Liver (tissue), 9 donors: ENCODE measurements around the gene TRIM7. TPM values are rescaled to one million over a fixed set of nuclear protein-coding genes. Genes with fewer than 3 reads are reported as not detected.

ENCODE experiments used
- DNase-seq: peaks from one replicate; pipeline ENCODE4 v3.0.0-alpha.2; 2017; ENCODE audit warnings: low spot score
- H3K27ac ChIP-seq, 2 donors: one replicate each; pipeline ENCODE4 v1.7.0; 2013; ENCODE audit warnings: inconsistent platforms in 2 of 2, low read length in 2 of 2, control low read depth in 1 of 2, low read depth in 1 of 2, mild to moderate bottlenecking in 1 of 2
- H3K27me3 ChIP-seq, 4 donors: one replicate each; pipeline versions ENCODE4 v1.6.1 to v1.7.0; 2013; ENCODE audit warnings: low read length in 3 of 4, inconsistent platforms in 1 of 4, mild to moderate bottlenecking in 1 of 4, moderate library complexity in 1 of 4; ENCODE audit not compliant: control insufficient read depth in 4 of 4, insufficient read depth in 4 of 4
- H3K36me3 ChIP-seq, 4 donors: one replicate each; pipeline versions ENCODE4 v1.6.1 to v1.7.0; 2013; ENCODE audit warnings: low read length in 3 of 4, mild to moderate bottlenecking in 3 of 4, low read depth in 1 of 4, moderate library complexity in 1 of 4; ENCODE audit not compliant: control insufficient read depth in 4 of 4, insufficient read depth in 3 of 4
- H3K4me1 ChIP-seq, 4 donors: one replicate each; pipeline versions ENCODE4 v1.6.1 to v1.7.0; 2013; ENCODE audit warnings: low read length in 3 of 4, mild to moderate bottlenecking in 3 of 4, moderate library complexity in 1 of 4; ENCODE audit not compliant: control insufficient read depth in 4 of 4, insufficient read depth in 4 of 4
- H3K4me3 ChIP-seq, 3 donors: one replicate each; pipeline versions ENCODE4 v1.6.1 to v1.7.0; 2013; ENCODE audit warnings: low read length in 3 of 3, control low read depth in 1 of 3, low read depth in 1 of 3, mild to moderate bottlenecking in 1 of 3
- H3K9ac ChIP-seq, 2 donors: one replicate each; pipeline ENCODE4 v1.7.0; 2013; ENCODE audit warnings: low read length in 2 of 2, mild to moderate bottlenecking in 2 of 2, moderate library complexity in 2 of 2, control low read depth in 1 of 2, low read depth in 1 of 2
- H3K9me3 ChIP-seq, 4 donors: one replicate each; pipeline versions ENCODE4 v1.6.1 to v1.7.0; 2013; ENCODE audit warnings: low read length in 3 of 4; ENCODE audit not compliant: control insufficient read depth in 4 of 4
- ATF3 ChIP-seq: IDR thresholded peaks from 2 replicates; pipeline ENCODE4 v1.6.1; 2016; ENCODE audit warnings: antibody characterized with exemption
- CTCF ChIP-seq: fragments of 150-350 bp; IDR thresholded peaks from 2 replicates; pipeline ENCODE4 v1.5.1; 2017; ENCODE audit warnings: improper control_type of control experiment, low read depth, low read length; ENCODE audit not compliant: missing input control
- EGR1 ChIP-seq, 2 donors: IDR thresholded peaks; 2 replicates each; pipeline ENCODE4 v1.6.1; 2016 to 2018; ENCODE audit warnings: antibody characterized with exemption in 2 of 2, low read depth in 2 of 2
- FOXA1 ChIP-seq: IDR thresholded peaks from 2 replicates; pipeline ENCODE4 v1.6.1; 2016; ENCODE audit warnings: antibody characterized with exemption
- FOXA2 ChIP-seq: IDR thresholded peaks from 2 replicates; pipeline ENCODE4 v1.6.1; 2016; ENCODE audit warnings: antibody characterized with exemption
- GABPA ChIP-seq, 2 donors: IDR thresholded peaks in 1 of 2; conservative IDR thresholded peaks in 1 of 2; 2 replicates each; pipeline ENCODE4 v1.6.1; 2016; ENCODE audit warnings: antibody characterized with exemption in 2 of 2, mild to moderate bottlenecking in 1 of 2, moderate library complexity in 1 of 2
- HNF4A ChIP-seq, 2 donors: conservative IDR thresholded peaks; 2 replicates each; pipeline ENCODE4 v1.6.1; 2016; ENCODE audit warnings: antibody characterized with exemption in 2 of 2, mild to moderate bottlenecking in 2 of 2
- HNF4G ChIP-seq: IDR thresholded peaks from 2 replicates; pipeline ENCODE4 v1.6.1; 2016; ENCODE audit warnings: antibody characterized with exemption
- JUND ChIP-seq, 2 donors: IDR thresholded peaks; 2 replicates each; pipeline ENCODE4 v1.6.1; 2016; ENCODE audit warnings: antibody characterized with exemption in 2 of 2
- MAX ChIP-seq: IDR thresholded peaks from 2 replicates; pipeline ENCODE4 v1.6.1; 2016; ENCODE audit warnings: antibody characterized with exemption
- NR2F2 ChIP-seq: IDR thresholded peaks from 2 replicates; pipeline ENCODE4 v1.6.1; 2016; ENCODE audit warnings: antibody characterized with exemption
- RAD21 ChIP-seq, 2 donors: IDR thresholded peaks; 2 replicates each; pipeline ENCODE4 v1.6.1; 2016; ENCODE audit warnings: antibody characterized with exemption in 2 of 2, mild to moderate bottlenecking in 2 of 2
- REST ChIP-seq: IDR thresholded peaks from 2 replicates; pipeline ENCODE4 v1.6.1; 2016; ENCODE audit warnings: antibody characterized with exemption, mild to moderate bottlenecking
- RXRA ChIP-seq, 2 donors: IDR thresholded peaks; 2 replicates each; pipeline ENCODE4 v1.6.1; 2017 to 2018; ENCODE audit warnings: antibody characterized with exemption in 2 of 2, mild to moderate bottlenecking in 1 of 2
- SP1 ChIP-seq: IDR thresholded peaks from 2 replicates; pipeline ENCODE4 v1.6.1; 2018; ENCODE audit warnings: antibody characterized with exemption, mild to moderate bottlenecking
- TAF1 ChIP-seq: conservative IDR thresholded peaks from 2 replicates; pipeline ENCODE4 v1.6.1; 2016; ENCODE audit warnings: antibody characterized with exemption, mild to moderate bottlenecking
- YY1 ChIP-seq: IDR thresholded peaks from 2 replicates; pipeline ENCODE4 v1.6.1; 2016; ENCODE audit warnings: antibody characterized with exemption, mild to moderate bottlenecking
- ZBTB33 ChIP-seq: IDR thresholded peaks from 2 replicates; pipeline ENCODE4 v1.6.1; 2016; ENCODE audit warnings: antibody characterized with exemption
- WGBS: extraction: QIAGEN DNeasy Blood & Tissue Kit; methylation state at CpG from one replicate; pipeline ENCODE4 v1.1.7; 2013; 5-methylcytosine and 5-hydroxymethylcytosine counted together
- polyA plus RNA-seq, 2 donors: library from polyadenylated mRNA; stranded (reverse) in 1 of 2; unstranded in 1 of 2; fragments of 200-250 nt in 1 of 2; fragments of >200 nt in 1 of 2; fragmentation: Nextera tagmentation in 1 of 2; extraction: Ambion mirVana in 1 of 2; gene quantifications; one replicate each; pipeline versions ENCODE4 v1.2.1 to v1.2.3, GENCODE V29; 2013 to 2015
- total RNA-seq, 2 donors: library from RNA; depleted of rRNA; stranded (reverse); fragments of >200 nt; gene quantifications; one replicate each; pipeline ENCODE4 v1.2.3, GENCODE V29; 2014
- donor health status: healthy.
- donor health status: healthy.
- donor health status: healthy.
- donor health status: healthy.
- donor health status: healthy.

Gene TRIM7
- total and polyA plus RNA-seq, 4 donors: 0.10 to 0.50 (median 0.14) TPM; not detected in 1

GRCh38 chr5:181239062-181239663 is 34.2 kb upstream of the TRIM7 start:
- Histone ChIP-seq H3K9ac (no peak overlapping the region), H3K9me3 (no peaks in the 10 kb centered on the region), H3K4me1 (peaks cover 0 to 18% (median 12%) of the 10 kb centered on the region in 4 donors), H3K36me3 (peaks cover 32 to 71% (median 56%) of the 10 kb centered on the region in 4 donors), H3K27ac (no peak overlapping the region), H3K27me3 (no peaks in the 10 kb centered on the region), H3K4me3 (no peak overlapping the region)
- WGBS: 96% methylated on average over 9 of the region's 9 CpGs
- TF ChIP-seq YY1 (no peak), RXRA (IDR thresholded peaks at IDR 0.05) (no peak), RAD21 (IDR thresholded peaks at IDR 0.05) (no peak), CTCF (no peak), ATF3 (no peak)
- DNase-seq: no peak

GRCh38 chr5:181237729-181238385 is 32.9 kb upstream of the TRIM7 start:
- DNase-seq: no peak
- H3K36me3 ChIP-seq: peaks cover 32 to 82% (median 63%) of the 10 kb centered on the region in 4 donors
- H3K27me3 ChIP-seq: no peaks in the 10 kb centered on the region
- 93% methylated on average over 5 of the region's 5 CpGs for WGBS
- H3K9ac ChIP-seq: no peak overlapping the region
- no peaks in the 10 kb centered on the region for H3K9me3 ChIP-seq
- H3K27ac ChIP-seq: no peak overlapping the region
- no peak overlapping the region for H3K4me3 ChIP-seq
- no peak for TF ChIP-seq EGR1 (IDR thresholded peaks at IDR 0.05; ENCODE audit: low read depth in 2 of 2)
- no peak for TF ChIP-seq HNF4A (conservative IDR thresholded peaks at IDR 0.05)
- TF ChIP-seq RAD21 (IDR thresholded peaks at IDR 0.05): no peak
- TF ChIP-seq FOXA2: no peak
- TF ChIP-seq GABPA (IDR thresholded peaks at IDR 0.05 in 1 of 2, conservative IDR thresholded peaks at IDR 0.05 in 1 of 2): no peak
- no peak for TF ChIP-seq SP1
- no peak for TF ChIP-seq FOXA1
- TF ChIP-seq ZBTB33: no peak
- TF ChIP-seq HNF4G: no peak
- TF ChIP-seq ATF3: no peak
- no peak for TF ChIP-seq NR2F2
- no peak for TF ChIP-seq CTCF
- TF ChIP-seq RXRA (IDR thresholded peaks at IDR 0.05): no peak
- TF ChIP-seq MAX: no peak
- no peak for TF ChIP-seq YY1
- no peak for TF ChIP-seq JUND (IDR thresholded peaks at IDR 0.05)
- no peak for TF ChIP-seq TAF1
- no peak for TF ChIP-seq REST
- H3K4me1 ChIP-seq: peaks cover 0 to 15% (median 12%) of the 10 kb centered on the region in 4 donors
